22Rv1 (cell line): Measurements from ENCODE around the gene FADD.

Experiments used
- ZFX ChIP-seq: fragments of 450-650 bp; IDR thresholded peaks from 2 replicates; pipeline ENCODE4 v1.6.1; 2017; ENCODE audit warnings: antibody characterized with exemption, borderline replicate concordance
- TF ChIP-seq, protein P1 (sequence below): fragments of 450-650 bp; IDR thresholded peaks from 2 replicates; pipeline ENCODE4 v1.5.1; 2017; ENCODE audit warnings: mild to moderate bottlenecking

DNA sequence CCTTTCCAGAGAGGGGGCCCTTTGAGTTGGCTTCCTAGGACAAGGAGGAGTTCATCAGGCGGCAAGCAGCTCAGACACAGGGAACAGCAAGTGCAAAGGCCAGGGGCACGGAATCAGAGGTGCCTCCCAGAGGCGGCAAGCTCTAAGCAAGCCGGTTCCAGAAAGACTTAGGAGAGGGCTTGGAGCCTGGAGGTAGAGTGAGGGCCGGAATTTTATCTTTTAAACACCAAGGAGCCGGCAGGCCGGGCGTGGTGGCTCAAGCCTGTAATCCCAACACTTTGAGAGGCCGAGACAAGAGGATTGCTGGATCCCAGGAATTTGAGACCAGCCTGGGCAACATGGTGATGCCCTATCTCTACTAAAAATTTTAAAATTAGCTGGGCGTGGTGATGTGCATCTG is 26.6 kb downstream of the FADD start:
- TF ChIP-seq, protein P1, sequence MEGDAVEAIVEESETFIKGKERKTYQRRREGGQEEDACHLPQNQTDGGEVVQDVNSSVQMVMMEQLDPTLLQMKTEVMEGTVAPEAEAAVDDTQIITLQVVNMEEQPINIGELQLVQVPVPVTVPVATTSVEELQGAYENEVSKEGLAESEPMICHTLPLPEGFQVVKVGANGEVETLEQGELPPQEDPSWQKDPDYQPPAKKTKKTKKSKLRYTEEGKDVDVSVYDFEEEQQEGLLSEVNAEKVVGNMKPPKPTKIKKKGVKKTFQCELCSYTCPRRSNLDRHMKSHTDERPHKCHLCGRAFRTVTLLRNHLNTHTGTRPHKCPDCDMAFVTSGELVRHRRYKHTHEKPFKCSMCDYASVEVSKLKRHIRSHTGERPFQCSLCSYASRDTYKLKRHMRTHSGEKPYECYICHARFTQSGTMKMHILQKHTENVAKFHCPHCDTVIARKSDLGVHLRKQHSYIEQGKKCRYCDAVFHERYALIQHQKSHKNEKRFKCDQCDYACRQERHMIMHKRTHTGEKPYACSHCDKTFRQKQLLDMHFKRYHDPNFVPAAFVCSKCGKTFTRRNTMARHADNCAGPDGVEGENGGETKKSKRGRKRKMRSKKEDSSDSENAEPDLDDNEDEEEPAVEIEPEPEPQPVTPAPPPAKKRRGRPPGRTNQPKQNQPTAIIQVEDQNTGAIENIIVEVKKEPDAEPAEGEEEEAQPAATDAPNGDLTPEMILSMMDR = no peak
- TF ChIP-seq ZFX = no peak
